Cardiac fibroblast (primary cell): ENCODE data around the gene NRXN3.

Source experiments
- DNase-seq, 2 donors: peaks; one replicate each; pipeline versions ENCODE4 v3.0.0 to v3.0.0-alpha.2; 2010; ENCODE audit warnings: low read depth in 2 of 2
- H3K4me3 ChIP-seq, 2 donors: replicated peaks in 1 of 2; 1 replicate in 1 of 2; 2 replicates in 1 of 2; pipeline ENCODE4 v1.5.1; 2011; ENCODE audit warnings: low read depth in 2 of 2, low read length in 2 of 2, mild to moderate bottlenecking in 2 of 2, moderate library complexity in 1 of 2
- CTCF ChIP-seq: IDR thresholded peaks from one replicate; pipeline ENCODE4 v1.5.1; 2011; ENCODE audit warnings: low read depth, mild to moderate bottlenecking, low read length, inconsistent platforms

Gene NRXN3

GRCh38 chr14:79256380-79256779 is 1086.2 kb downstream of the NRXN3 start:
- TF ChIP-seq CTCF, result no peak
- DNase-seq, result no peak
- H3K4me3 ChIP-seq, result no peak overlapping the region

GRCh38 chr14:79260406-79260805 is 1090.2 kb downstream of the NRXN3 start:
- DNase-seq, result no peak
- H3K4me3 ChIP-seq, result no peak overlapping the region
- TF ChIP-seq CTCF, result no peak

GRCh38 chr14:79265366-79265946 is 1095.3 kb downstream of the NRXN3 start:
- peak in 1 of 2 donors; percentile 62 for DNase-seq
- H3K4me3 ChIP-seq, result no peak overlapping the region
- TF ChIP-seq CTCF, result no peak

- no peak for DNase-seq
- no peak overlapping the region for H3K4me3 ChIP-seq
- no peak for TF ChIP-seq CTCF
Observed at GRCh38 chr14:79270361-79270760, 1100.2 kb downstream of the NRXN3 start.

DNA sequence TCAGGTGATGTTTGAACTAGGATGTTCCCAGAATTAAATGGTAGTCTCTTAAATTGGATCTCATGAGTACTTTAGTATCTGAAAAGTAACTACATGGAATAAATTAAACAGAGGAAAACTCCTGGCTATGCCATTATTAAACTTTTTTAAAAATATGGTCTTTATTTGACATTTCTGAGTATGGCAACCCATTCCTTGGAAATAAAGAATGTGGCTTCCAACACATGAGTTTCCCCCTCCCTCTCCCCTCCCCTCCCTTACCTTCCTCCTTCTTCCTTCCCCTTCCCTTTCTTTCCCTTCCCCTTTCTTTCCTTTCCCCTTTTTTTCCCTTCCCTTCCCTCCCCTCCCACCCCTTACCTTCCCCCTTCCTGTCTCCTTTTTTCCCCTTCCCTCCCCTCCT is 1100.9 kb downstream of the NRXN3 start:
- DNase-seq, result no peak
- no peak overlapping the region for H3K4me3 ChIP-seq
- no peak for TF ChIP-seq CTCF

- peak in 1 of 2 donors; percentile 5 for DNase-seq
- no peak overlapping the region for H3K4me3 ChIP-seq
- peak; percentile 25 for TF ChIP-seq CTCF
Observed at GRCh38 chr14:79274641-79275291, 1104.6 kb downstream of the NRXN3 start.

- no peak for DNase-seq
- TF ChIP-seq CTCF, result no peak
- H3K4me3 ChIP-seq, result no peak overlapping the region
Observed at GRCh38 chr14:79275292-79275655, 1105.1 kb downstream of the NRXN3 start.
